ENCODE measurements around the gene IMPG1. TPM values are rescaled to one million over a fixed set of nuclear protein-coding genes. Genes with fewer than 3 reads are reported as not detected.

IMPG1 gene

Small RNA genes lying within 50 kb of the gene (small RNA-seq; reads per million reads assigned to genes)
- not detected for gene RF00019 (ENCODE audit: insufficient read depth)
- not detected for gene RNU6-248P (ENCODE audit: insufficient read depth)
